Effector CD8-positive, alpha-beta T cell (primary cell): ENCODE measurements around the gene GDAP2.

ENCODE experiments used
- DNase-seq: peaks from one replicate; lab custom pipeline; 2025; lab: John Stamatoyannopoulos, UW

Gene GDAP2

DNA sequence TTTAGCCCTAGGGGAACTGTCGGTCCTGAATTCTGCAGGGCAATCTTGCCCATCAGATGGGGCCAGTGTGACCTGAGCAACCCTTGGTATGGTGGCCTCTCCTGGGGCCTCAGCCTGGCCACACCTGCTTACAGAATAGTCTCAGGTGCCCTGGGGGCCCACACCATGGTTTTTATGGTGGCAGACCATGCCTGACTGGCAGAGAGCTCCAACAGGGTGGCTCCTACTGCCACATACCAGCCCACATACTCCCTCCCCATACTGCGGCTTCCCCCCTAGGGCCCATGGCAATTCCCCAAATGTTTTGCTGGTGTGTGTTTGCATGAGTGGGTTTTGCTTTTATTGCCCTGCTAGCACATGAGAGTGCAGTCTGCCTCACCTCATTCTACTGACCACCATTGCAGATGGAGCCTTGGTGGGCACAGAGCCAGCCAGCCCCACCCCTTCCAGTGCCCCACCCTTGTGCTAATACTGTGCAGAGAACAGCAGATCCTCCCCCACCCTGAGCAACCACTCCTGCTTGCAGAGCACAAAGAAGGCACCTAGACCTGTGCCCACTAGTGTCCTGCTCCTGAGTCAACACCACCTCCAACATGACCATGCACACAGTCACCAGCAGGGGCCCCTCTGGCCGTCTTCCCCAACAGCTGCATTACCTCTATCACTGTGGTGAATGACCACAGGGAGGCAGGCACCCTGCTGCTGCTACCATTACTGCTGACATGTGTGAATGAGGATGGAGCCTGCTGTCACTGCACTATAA lies 86.8 kb downstream of the GDAP2 start:
- DNase-seq: no peak

GRCh38 chr1:117841117-117841650 lies 88.2 kb downstream of the GDAP2 start:
- no peak for DNase-seq

GRCh38 chr1:117838911-117839310 lies 90.5 kb downstream of the GDAP2 start:
- DNase-seq: no peak

- DNase-seq: no peak
These were observed 93.4 kb downstream of the GDAP2 start for GRCh38 chr1:117836069-117836468.

- DNase-seq: no peak
These were observed 95.0 kb downstream of the GDAP2 start for GRCh38 chr1:117834416-117834815.

GRCh38 chr1:117832453-117832852 lies 97.0 kb downstream of the GDAP2 start:
- DNase-seq: no peak

DNA sequence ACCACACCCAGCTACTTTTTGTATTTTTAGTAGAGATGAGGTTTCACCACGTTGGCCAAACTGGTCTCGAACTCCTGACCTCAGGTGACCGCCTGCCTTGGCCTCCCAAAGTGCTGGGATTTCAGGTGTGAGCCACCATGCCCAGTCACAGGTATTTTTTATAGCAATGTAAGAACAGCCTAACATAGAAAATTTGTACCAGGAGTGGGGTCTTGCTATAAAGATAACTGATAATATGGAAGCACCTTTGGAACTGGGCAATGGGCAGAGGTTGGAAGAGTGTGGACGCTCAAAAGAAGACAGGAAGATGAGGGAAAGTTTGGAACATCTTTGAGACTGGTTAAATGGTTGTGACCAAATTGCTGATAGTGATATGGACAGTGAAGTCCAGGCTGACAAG lies 99.2 kb downstream of the GDAP2 start:
- no peak for DNase-seq

- no peak for DNase-seq
These were observed 101.2 kb downstream of the GDAP2 start for GRCh38 chr1:117828201-117828600.

DNA sequence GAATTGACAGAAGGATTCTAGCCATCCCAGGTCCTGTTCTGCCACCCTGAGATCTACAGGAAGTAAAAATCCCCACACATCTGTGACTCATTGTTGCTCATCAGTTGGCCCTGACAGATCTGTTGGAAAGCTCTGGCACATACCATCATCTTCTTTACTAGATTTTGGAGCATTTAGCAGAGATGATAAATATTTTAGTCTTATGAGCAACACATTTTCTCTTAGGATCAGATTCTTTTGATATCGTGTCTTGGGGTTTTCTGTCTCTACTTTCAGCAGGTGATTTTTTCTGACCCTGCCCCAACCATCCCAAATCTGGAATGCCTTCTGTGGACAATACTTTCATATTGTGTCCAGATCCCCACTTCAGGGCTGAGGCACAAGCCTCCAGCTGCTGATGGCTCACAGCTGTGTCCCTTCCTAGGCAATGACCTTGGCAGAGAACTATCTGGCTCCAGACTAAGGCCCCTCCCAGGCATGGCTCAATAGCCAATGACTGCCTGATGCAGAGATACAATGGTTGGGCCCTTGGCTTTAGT lies 102.8 kb downstream of the GDAP2 start:
- no peak for DNase-seq

- no peak for DNase-seq
These were observed 103.3 kb downstream of the GDAP2 start for GRCh38 chr1:117826119-117826518.

DNA sequence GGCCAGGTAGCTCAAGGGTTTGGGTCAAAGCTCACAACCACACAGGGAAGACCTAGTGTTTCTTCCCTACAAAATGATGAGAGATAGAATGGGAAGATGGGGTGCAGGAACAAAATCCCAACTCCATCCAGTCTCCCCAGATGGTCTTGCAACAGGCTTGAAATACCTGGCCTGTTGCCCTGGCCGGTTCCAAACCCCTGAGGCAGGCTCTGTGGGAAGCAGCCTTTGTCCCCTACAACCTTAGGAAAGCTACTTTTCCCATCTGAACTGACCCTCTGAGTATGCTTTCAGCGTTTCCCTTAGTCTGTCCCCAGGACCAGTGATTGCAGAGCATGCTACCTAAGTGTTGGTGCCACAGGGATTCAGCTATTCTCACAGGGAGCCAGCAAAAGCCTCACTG lies 104.0 kb downstream of the GDAP2 start:
- no peak for DNase-seq

DNA sequence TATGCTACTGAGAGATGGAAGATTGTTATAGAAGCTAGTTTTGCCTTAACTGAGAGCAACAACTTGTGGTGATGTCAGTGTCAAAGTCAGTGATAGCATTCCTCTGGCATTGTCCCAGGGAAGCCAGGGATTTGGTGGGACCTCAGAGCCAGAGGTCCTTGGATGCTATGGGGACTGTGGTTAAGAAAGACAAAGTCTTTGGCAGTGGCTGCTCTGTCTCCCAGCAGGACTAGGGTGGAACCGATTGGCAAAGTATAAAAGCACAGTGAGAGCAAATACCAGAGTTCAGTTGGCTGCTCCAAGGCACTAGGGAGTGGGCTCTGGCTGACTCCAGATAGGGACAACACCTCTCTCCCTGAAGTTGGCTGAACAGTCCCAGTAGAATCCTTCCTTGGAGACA lies 104.8 kb downstream of the GDAP2 start:
- DNase-seq: no peak

DNA sequence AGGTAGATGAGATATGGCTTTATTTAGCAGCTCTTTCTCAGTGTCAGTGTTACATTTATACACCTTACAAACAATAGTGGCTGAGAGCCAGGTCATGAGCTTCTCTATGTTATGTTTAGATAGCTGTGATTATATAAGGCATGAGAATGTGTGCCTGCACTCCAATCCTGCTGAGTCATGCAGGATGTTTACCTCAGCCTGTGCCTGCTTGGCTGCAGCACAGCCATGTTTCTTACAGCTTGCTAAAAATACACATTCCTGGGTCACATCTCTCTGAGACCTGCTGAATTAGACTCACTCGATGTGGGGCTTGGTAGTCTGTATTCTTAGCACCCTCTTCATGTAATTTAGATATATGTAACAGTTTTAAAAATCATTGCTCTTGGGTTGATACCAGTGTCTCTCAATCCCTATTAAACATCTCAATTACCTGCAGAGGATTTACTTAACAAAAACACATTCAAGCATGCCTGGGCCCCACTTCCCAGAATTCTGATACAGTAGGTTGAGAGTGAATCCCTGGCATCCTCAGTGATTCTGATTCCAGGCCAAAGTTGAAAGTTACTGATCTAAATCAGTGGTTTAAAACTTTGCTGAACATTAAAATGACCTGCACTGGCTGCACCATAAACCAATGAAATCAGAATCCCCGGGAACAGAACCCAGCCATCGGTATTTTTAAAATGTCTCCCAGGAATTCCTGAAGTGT lies 107.5 kb downstream of the GDAP2 start:
- no peak for DNase-seq

GRCh38 chr1:117821382-117821755 lies 108.1 kb downstream of the GDAP2 start:
- DNase-seq: no peak

DNA sequence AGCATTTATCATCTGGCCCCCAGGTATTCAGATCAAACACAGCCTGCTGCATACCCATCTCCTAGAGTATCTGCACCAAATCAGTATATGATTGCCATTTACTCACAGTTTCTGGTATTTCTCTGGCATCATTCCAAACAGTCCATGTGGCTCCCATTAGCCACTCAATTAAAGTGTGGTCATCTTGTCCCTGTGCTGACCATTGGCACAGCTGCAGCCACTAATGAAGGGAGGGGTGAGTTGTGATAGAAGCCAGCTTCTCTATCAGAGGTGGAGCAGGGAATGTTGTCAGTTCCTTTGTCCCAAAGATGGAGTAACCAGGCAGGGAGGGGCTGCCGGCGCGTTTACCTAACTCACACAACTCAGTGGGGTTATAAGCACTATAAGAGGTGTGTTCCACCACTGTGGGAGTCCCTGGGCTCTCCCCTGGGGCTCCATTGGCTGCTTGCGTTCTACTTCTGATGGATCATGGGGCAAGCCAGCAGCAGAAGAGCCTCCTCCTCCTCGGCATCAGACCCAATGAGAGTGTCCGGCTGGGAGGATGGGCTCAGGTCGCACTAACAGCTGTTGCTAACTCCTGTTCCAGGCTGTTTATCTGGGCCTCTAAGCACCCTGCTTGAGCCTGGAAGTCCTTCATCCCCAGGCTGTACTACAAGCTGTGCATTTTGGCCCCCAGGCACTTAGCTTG lies 108.6 kb downstream of the GDAP2 start:
- DNase-seq: no peak

- no peak for DNase-seq
These were observed 109.3 kb downstream of the GDAP2 start for GRCh38 chr1:117820096-117820495.

- no peak for DNase-seq
These were observed 110.1 kb downstream of the GDAP2 start for GRCh38 chr1:117819301-117819700.

DNA sequence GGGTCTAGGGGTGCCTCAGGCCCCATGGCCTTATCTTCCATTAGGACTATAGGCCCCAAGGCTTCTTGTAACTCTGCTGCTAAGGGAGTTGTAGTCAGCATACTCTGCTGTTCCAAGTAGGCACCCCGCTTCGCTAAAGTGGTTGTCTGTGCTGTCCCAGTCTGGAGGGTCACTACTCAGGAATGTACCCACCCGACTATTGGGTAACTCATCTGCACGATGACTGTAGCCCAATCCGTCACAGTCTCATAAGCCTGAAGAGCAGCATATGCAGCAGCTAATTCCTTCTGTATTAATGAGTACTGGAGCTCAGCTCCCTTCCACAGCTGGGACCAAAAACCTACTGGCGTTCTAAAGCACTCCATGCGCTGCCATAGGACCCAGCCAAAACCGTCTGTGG lies 111.0 kb downstream of the GDAP2 start:
- no peak for DNase-seq

GRCh38 chr1:117817629-117818028 lies 111.8 kb downstream of the GDAP2 start:
- no peak for DNase-seq

DNA sequence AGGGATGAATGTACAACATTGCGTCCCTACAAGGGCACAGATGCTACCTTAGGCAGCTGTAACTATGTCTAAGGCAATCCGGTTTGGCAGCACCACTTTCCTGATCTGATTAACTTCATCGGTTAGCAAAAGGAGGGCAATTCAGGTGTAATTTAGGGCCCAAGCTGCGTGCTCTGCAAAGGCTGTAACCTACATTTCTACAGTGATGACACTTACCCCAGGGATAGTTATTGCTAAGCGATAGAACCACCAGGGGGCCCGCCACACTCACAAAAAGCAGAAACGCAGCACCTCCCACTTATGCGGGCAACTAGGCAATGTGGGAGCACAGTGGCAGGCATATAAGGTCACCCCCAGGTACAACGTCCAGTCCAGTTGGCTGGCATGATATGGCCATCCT lies 113.5 kb downstream of the GDAP2 start:
- no peak for DNase-seq

GRCh38 chr1:117814856-117815797 lies 114.3 kb downstream of the GDAP2 start:
- DNase-seq: no peak
